ENCODE data around the gene GATAD1. TPM values are rescaled to one million over a fixed set of nuclear protein-coding genes. Genes with fewer than 3 reads are reported as not detected.

Gene GATAD1
- total and polyA plus RNA-seq, 2 of the 8 experiments (the other 6 are each of a cell fraction or from before 2014, with no cell fraction given) = 17.1 to 34.7 TPM

DNA sequence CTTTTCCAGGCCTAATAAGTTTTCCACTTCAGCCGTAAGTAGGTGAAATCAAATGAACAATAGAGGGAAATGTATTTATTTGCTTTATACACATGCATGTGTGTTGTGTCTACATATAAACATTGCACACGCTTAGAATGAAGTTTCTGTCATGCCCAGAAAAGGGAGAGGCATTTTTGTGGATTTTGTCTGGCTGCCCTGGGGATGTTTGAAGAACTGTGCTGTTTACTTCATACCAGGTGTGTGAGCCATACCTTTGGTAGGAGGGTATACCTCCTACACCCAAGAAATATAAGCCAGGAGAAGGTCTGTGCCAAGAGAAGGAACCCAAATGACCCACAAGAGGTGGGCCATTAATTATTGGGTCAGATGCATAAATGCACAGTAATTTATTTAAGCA lies 12.8 kb downstream of the GATAD1 start:
- Histone ChIP-seq H3K36me3 (ENCODE audit: control insufficient read depth in 2 of 4, insufficient read depth in 4 of 4, low read length in 3 of 4) (peaks cover 2 to 29% (median 16%) of the 10 kb centered on the region in 4 experiments; a peak in 6 of 8 replicates), H3K4me1 (replicated peaks in 1 of 4; ENCODE audit: control insufficient read depth in 3 of 4, insufficient read depth in 4 of 4, low read length in 3 of 4) (no peaks in the 10 kb centered on the region), H3K18ac (ENCODE audit: extremely low read depth, low read length) (no peak overlapping the region), H4K91ac (replicated peaks; ENCODE audit: insufficient read length, low read length) (no peak overlapping the region), H3K79me2 (ENCODE audit: control insufficient read depth in 1 of 2, insufficient read depth in 2 of 2, low read length in 2 of 2) (no peaks in the 10 kb centered on the region), H3K4me2 (ENCODE audit: insufficient read depth in 1 of 2, low read depth in 2 of 2, low read length in 2 of 2) (no peak overlapping the region), H4K20me1 (replicated peaks in 1 of 2; ENCODE audit: control insufficient read depth in 1 of 2, insufficient read depth in 2 of 2, low read length in 2 of 2) (peaks cover 0 to 2% of the 10 kb centered on the region in 2 experiments), H4K5ac (ENCODE audit: insufficient read length, low read depth, low read length) (no peak overlapping the region), H3K56ac (replicated peaks; ENCODE audit: insufficient read length, low read depth, low read length) (no peak overlapping the region), H3K79me1 (ENCODE audit: low read depth, low read length) (no peaks in the 10 kb centered on the region), H2BK12ac (ENCODE audit: low read depth, low read length) (no peak overlapping the region), H3K14ac (ENCODE audit: insufficient read length) (no peak overlapping the region), H4K8ac (ENCODE audit: extremely low read depth, insufficient read depth, low read length) (no peak overlapping the region), H2BK15ac (ENCODE audit: low read length) (no peak overlapping the region), H3K23me2 (ENCODE audit: low read depth, low read length) (no peaks in the 10 kb centered on the region), H3K9me3 (ENCODE audit: insufficient read depth in 2 of 2, low read depth in 1 of 2, low read length in 1 of 2) (no peaks in the 10 kb centered on the region), H2BK5ac (ENCODE audit: low read depth, low read length) (no peak overlapping the region), H3K9ac (replicated peaks in 1 of 4; ENCODE audit: extremely low read depth in 1 of 4, low read depth in 3 of 4, low read length in 3 of 4) (no peak overlapping the region), H2BK20ac (ENCODE audit: low read length) (no peak overlapping the region), H2AK5ac (ENCODE audit: low read depth, low read length) (no peak overlapping the region), H2AFZ (ENCODE audit: low read length) (no peak overlapping the region), H3K4ac (replicated peaks; ENCODE audit: insufficient read length, low read depth, low read length) (no peak overlapping the region), H3K4me3 (ENCODE audit: extremely low read depth in 1 of 4, insufficient read depth in 2 of 4, low read depth in 3 of 4, low read length in 4 of 4) (no peak overlapping the region), H3K27me3 (replicated peaks in 1 of 4; ENCODE audit: control insufficient read depth in 3 of 4, extremely low read depth in 1 of 4, insufficient read depth in 3 of 4, low read length in 3 of 4) (no peaks in the 10 kb centered on the region), H3K23ac (ENCODE audit: insufficient read length) (no peak overlapping the region), H2BK120ac (replicated peaks; ENCODE audit: low read depth, low read length) (no peak overlapping the region), H3K27ac (ENCODE audit: low read depth, low read length) (no peak overlapping the region)
- ChIA-PET POLR2A (ENCODE audit: partially characterized antibody) (interaction anchor here (0.7 to 2.3 kb wide), 3 partner anchors 11 to 1276 kb away, joined by 3 to 17 read pairs (median 7); partner anchors contain the start of gene GATAD1), CTCF (ENCODE audit: partially characterized antibody) (interaction anchor here (0.9 to 3.2 kb wide), 17 partner anchors 8 to 647 kb away, joined by 3 to 31 read pairs (median 4); partner anchors contain the start of genes ANKIB1, GATAD1, KRIT1 and LRRD1)
- WGBS, 2 experiments (ENCODE audit: extremely low coverage in 1 of 2, insufficient coverage in 1 of 2, insufficient read length in 1 of 2, insufficient replicate concordance in 2 of 2, low coverage in 1 of 2, low lambda C conversion rate in 2 of 2, missing lambda C conversion rate in 1 of 2) = 92% methylated on average over 2 of the region's 2 CpGs; no CpG with 5 or more reads in 1 of the 2 experiments
- FAIRE-seq (no peak), DNase-seq (ENCODE audit: low read depth in 1 of 2, low spot score in 2 of 2) (no peak)
- TF ChIP-seq RFX5 (IDR thresholded peaks at IDR 0.05; ENCODE audit: borderline replicate concordance, low read depth, low read length) (no peak), NANOG (IDR thresholded peaks at IDR 0.05; ENCODE audit: insufficient read depth, low read depth, low read length, poor library complexity, severe bottlenecking) (no peak), EP300 (IDR thresholded peaks at IDR 0.05; ENCODE audit: borderline replicate concordance in 1 of 2, low read depth in 2 of 2, low read length in 2 of 2) (no peak), BCL11A (IDR thresholded peaks at IDR 0.05; ENCODE audit: low read depth in 2 of 2, low read length in 2 of 2) (no peak), TCF12 (IDR thresholded peaks at IDR 0.05; ENCODE audit: low read depth, low read length) (no peak), JUN (IDR thresholded peaks at IDR 0.05; ENCODE audit: low read depth, low read length) (no peak), ATF3 (IDR thresholded peaks at IDR 0.05; ENCODE audit: insufficient read depth, low read depth, low read length) (no peak), YY1 (IDR thresholded peaks at IDR 0.05; ENCODE audit: low read depth, low read length) (no peak), TAF7 (optimal IDR thresholded peaks at IDR 0.05; ENCODE audit: borderline replicate concordance, low read depth, low read length) (no peak), TBP (IDR thresholded peaks at IDR 0.05; ENCODE audit: low read depth, low read length) (no peak), CHD1 (IDR thresholded peaks at IDR 0.05; ENCODE audit: low read depth, low read length) (no peak), SP1 (IDR thresholded peaks at IDR 0.05; ENCODE audit: low read depth, low read length) (no peak), ZNF274 (IDR thresholded peaks at IDR 0.05; ENCODE audit: borderline replicate concordance, extremely low read depth, low read length) (no peak)
